Keratinocyte (primary cell): ENCODE data around the gene ZBTB46. TPM values are rescaled to one million over a fixed set of nuclear protein-coding genes. Genes with fewer than 3 reads are reported as not detected.

Experiments used
- DNase-seq: peaks from one replicate; pipeline ENCODE4 v3.0.0-alpha.2; 2011; ENCODE audit warnings: low read depth, missing footprints, low spot score
- FAIRE-seq: peaks from 2 replicates; lab custom pipeline; 2011; peaks lifted over from hg19 to GRCh38; lab: Jason Lieb, UNC
- H2AFZ ChIP-seq: 2 replicates; pipeline ENCODE4 v1.6.0; 2012; ENCODE audit warnings: low read length, control low read depth, inconsistent platforms; ENCODE audit not compliant: control insufficient read depth
- H3K27ac ChIP-seq: 2 replicates; pipeline ENCODE4 v1.5.1; 2011; ENCODE audit warnings: low read length; ENCODE audit not compliant: control insufficient read depth, insufficient read depth
- H3K27me3 ChIP-seq: 3 replicates; pipeline ENCODE4 v1.6.0; 2011; ENCODE audit warnings: low read length; ENCODE audit not compliant: control insufficient read depth, insufficient read depth; ENCODE audit errors: extremely low read depth
- H3K36me3 ChIP-seq, 2 experiments: 2 replicates in 1 of 2; 3 replicates in 1 of 2; pipeline ENCODE4 v1.5.1; 2011; ENCODE audit warnings: low read length in 2 of 2, mild to moderate bottlenecking in 1 of 2; ENCODE audit not compliant: control insufficient read depth in 2 of 2, insufficient read depth in 2 of 2; ENCODE audit errors: extremely low read depth in 1 of 2
- H3K4me1 ChIP-seq: 3 replicates; pipeline ENCODE4 v1.5.1; 2011; ENCODE audit warnings: low read length; ENCODE audit not compliant: control insufficient read depth, insufficient read depth; ENCODE audit errors: extremely low read depth
- H3K4me2 ChIP-seq: 3 replicates; pipeline ENCODE4 v1.6.0; 2011; ENCODE audit warnings: low read depth, low read length; ENCODE audit not compliant: control insufficient read depth, insufficient read depth; ENCODE audit errors: extremely low read depth
- H3K4me3 ChIP-seq, 3 experiments: fragments of 200-600 bp in 1 of 3; sonication (generic) in 1 of 3; 2 replicates in 2 of 3; 3 replicates in 1 of 3; pipeline ENCODE4 v1.5.1; 2011 to 2016; ENCODE audit warnings: low read length in 3 of 3, mild to moderate bottlenecking in 3 of 3, control low read depth in 2 of 3, inconsistent platforms in 1 of 3, low read depth in 1 of 3, mixed read lengths in 1 of 3, mixed run types in 1 of 3, moderate library complexity in 1 of 3; ENCODE audit not compliant: control insufficient read depth in 2 of 3, insufficient read depth in 2 of 3; ENCODE audit errors: extremely low read depth in 1 of 3
- H3K79me2 ChIP-seq: 2 replicates; pipeline ENCODE4 v1.6.0; 2012; ENCODE audit warnings: low read length; ENCODE audit not compliant: control insufficient read depth, insufficient read depth
- H3K9ac ChIP-seq: 3 replicates; pipeline ENCODE4 v1.6.0; 2011; ENCODE audit warnings: low read length; ENCODE audit not compliant: control insufficient read depth, insufficient read depth; ENCODE audit errors: extremely low read depth
- H3K9me1 ChIP-seq: 3 replicates; pipeline ENCODE4 v1.6.0; 2011; ENCODE audit warnings: low read length; ENCODE audit not compliant: control insufficient read depth, insufficient read depth; ENCODE audit errors: extremely low read depth
- H3K9me3 ChIP-seq: 2 replicates; pipeline ENCODE4 v1.5.1; 2012; ENCODE audit warnings: low read depth, low read length; ENCODE audit not compliant: control insufficient read depth
- H4K20me1 ChIP-seq: 3 replicates; pipeline ENCODE4 v1.6.0; 2011; ENCODE audit warnings: low read length; ENCODE audit not compliant: control insufficient read depth, insufficient read depth; ENCODE audit errors: extremely low read depth
- CTCF ChIP-seq, 3 experiments: IDR thresholded peaks in 1 of 3; conservative IDR thresholded peaks in 1 of 3; optimal IDR thresholded peaks in 1 of 3; 2 replicates in 2 of 3; 3 replicates in 1 of 3; pipeline versions ENCODE3 to v1.5.1; 2011; ENCODE audit warnings: low read length in 3 of 3, mild to moderate bottlenecking in 3 of 3, moderate library complexity in 2 of 3, control low read depth in 1 of 3, inconsistent platforms in 1 of 3; ENCODE audit not compliant: insufficient read depth in 2 of 3; ENCODE audit errors: extremely low read depth in 1 of 3
- EZH2 ChIP-seq: IDR thresholded peaks from one replicate; pipeline ENCODE4 v1.6.1; 2012; ENCODE audit warnings: inconsistent platforms, mild to moderate bottlenecking, low read length, moderate library complexity
- dilution Hi-C: fragments of 300-500 bp; cut with MboI; formaldehyde crosslinking; loops from one replicate; pipeline ENCODE4 v1.7.0; 2020; ENCODE audit warnings: low sequenced_read_pairs; ENCODE audit not compliant: extremely low pct_ligation_motif_present
- polyA plus RNA-seq, 5 experiments: library from polyadenylated mRNA; depleted of rRNA in 3 of 5; stranded (reverse) in 3 of 5; stranded (forward) in 1 of 5; unstranded in 1 of 5; fragments of >200 nt; gene quantifications; 1 replicate in 1 of 5; 2 replicates in 3 of 5; 3 replicates in 1 of 5; pipeline versions ENCODE4 v1.2.1 to v1.2.3, GENCODE V29; 2011 to 2012; ENCODE audit warnings: missing spikeins in 2 of 5, low read depth in 1 of 5, low replicate concordance in 1 of 5

The ZBTB46 gene
- polyA plus RNA-seq, 1 donor (not counting 4 experiments of a cell fraction or from before 2014, with no cell fraction given): 0.12 TPM

- Histone ChIP-seq H3K79me2 (no peaks in the 10 kb centered on the region), H3K4me2 (no peak overlapping the region)
- TF ChIP-seq CTCF (optimal IDR thresholded peaks at IDR 0.05 in 1 of 3, IDR thresholded peaks at IDR 0.05 in 1 of 3, conservative IDR thresholded peaks at IDR 0.05 in 1 of 3; ENCODE audit: extremely low read depth in 1 of 3, insufficient read depth in 2 of 3, low read length in 3 of 3) (no peak), EZH2 (no peak)
These were observed 84.9 kb downstream of the ZBTB46 start for GRCh38 chr20:63745961-63746731.

GRCh38 chr20:63745424-63745805, 85.6 kb downstream of the ZBTB46 start:
- Histone ChIP-seq H3K27me3 (no peaks in the 10 kb centered on the region), H3K36me3 (peaks cover 2 to 7% of the 10 kb centered on the region in 2 experiments), H3K4me1 (peaks cover 12% of the 10 kb centered on the region), H3K9ac (no peak overlapping the region), H2AFZ (no peak overlapping the region), H3K27ac (no peak overlapping the region), H4K20me1 (no peaks in the 10 kb centered on the region), H3K9me1 (no peaks in the 10 kb centered on the region), H3K4me2 (no peak overlapping the region), H3K9me3 (no peaks in the 10 kb centered on the region), H3K4me3 (no peak overlapping the region), H3K79me2 (no peaks in the 10 kb centered on the region)
- TF ChIP-seq EZH2: no peak
- TF ChIP-seq CTCF (optimal IDR thresholded peaks at IDR 0.05 in 1 of 3, IDR thresholded peaks at IDR 0.05 in 1 of 3, conservative IDR thresholded peaks at IDR 0.05 in 1 of 3; ENCODE audit: extremely low read depth in 1 of 3, insufficient read depth in 2 of 3, low read length in 3 of 3): no peak
- FAIRE-seq: no peak
- no peak for DNase-seq
- dilution Hi-C loops: no loop called here

More at GRCh38 chr20:63745961-63746731, 84.9 kb downstream of the ZBTB46 start:
- Histone ChIP-seq H3K27ac (no peak overlapping the region), H3K36me3 (peaks cover 2 to 7% of the 10 kb centered on the region in 2 experiments), H3K9me3 (no peaks in the 10 kb centered on the region), H4K20me1 (no peaks in the 10 kb centered on the region), H3K9ac (no peak overlapping the region), H3K27me3 (no peaks in the 10 kb centered on the region), H3K9me1 (no peaks in the 10 kb centered on the region), H3K4me1 (peaks cover 8% of the 10 kb centered on the region), H2AFZ (no peak overlapping the region), H3K4me3 (no peak overlapping the region)
- dilution Hi-C loops: no loop called here
- DNase-seq: no peak
- no peak for FAIRE-seq
